H9 (cell line): ENCODE measurements around the gene HMGN4. TPM values are rescaled to one million over a fixed set of nuclear protein-coding genes. Genes with fewer than 3 reads are reported as not detected.
A peak's percentile ranks its signal among the peaks of the same experiment; 100 is the strongest.

ENCODE experiments used
- DNase-seq: peaks from one replicate; pipeline ENCODE4 v3.0.0-alpha.2; 2017
- H2AFZ ChIP-seq: one replicate; pipeline ENCODE4 v1.6.1; 2013; ENCODE audit warnings: mild to moderate bottlenecking, low read length, control low read depth, moderate library complexity
- H2AK5ac ChIP-seq: 2 replicates; pipeline ENCODE4 v1.6.1; 2013; ENCODE audit warnings: low read length, control low read depth, mixed read lengths; ENCODE audit not compliant: insufficient read length
- H2BK120ac ChIP-seq: one replicate; pipeline ENCODE4 v1.6.1; 2013; ENCODE audit warnings: low read depth, mild to moderate bottlenecking, low read length, control low read depth, inconsistent platforms; ENCODE audit not compliant: poor library complexity, severe bottlenecking
- H2BK12ac ChIP-seq: 2 replicates; pipeline ENCODE4 v1.6.1; 2013; ENCODE audit warnings: low read length, control low read depth, mixed read lengths, low read depth; ENCODE audit not compliant: insufficient read length
- H2BK15ac ChIP-seq: 2 replicates; pipeline ENCODE4 v1.6.1; 2013; ENCODE audit warnings: low read depth, low read length, control low read depth
- H2BK20ac ChIP-seq: one replicate; pipeline ENCODE4 v1.6.1; 2013; ENCODE audit warnings: low read depth, mild to moderate bottlenecking, low read length, control low read depth, inconsistent platforms; ENCODE audit not compliant: poor library complexity, severe bottlenecking
- H2BK5ac ChIP-seq: 2 replicates; pipeline ENCODE4 v1.6.1; 2013; ENCODE audit warnings: low read length, control low read depth, mixed read lengths; ENCODE audit not compliant: insufficient read length
- H3K14ac ChIP-seq: 2 replicates; pipeline ENCODE4 v1.6.1; 2013; ENCODE audit warnings: low read length, control low read depth; ENCODE audit not compliant: insufficient read depth
- H3K18ac ChIP-seq: 2 replicates; pipeline ENCODE4 v1.6.1; 2013; ENCODE audit warnings: low read depth, mild to moderate bottlenecking, mixed read lengths, low read length, control low read depth; ENCODE audit not compliant: insufficient read length
- H3K23ac ChIP-seq: 2 replicates; pipeline ENCODE4 v1.6.1; 2013; ENCODE audit warnings: low read length, control low read depth, mixed read lengths, low read depth; ENCODE audit not compliant: insufficient read length
- H3K23me2 ChIP-seq: 2 replicates; pipeline ENCODE4 v1.6.1; 2013; ENCODE audit warnings: low read depth, mild to moderate bottlenecking, mixed read lengths, low read length, control low read depth; ENCODE audit not compliant: insufficient read length, poor library complexity, severe bottlenecking
- H3K27ac ChIP-seq: 2 replicates; pipeline ENCODE4 v1.5.1; 2013; ENCODE audit warnings: low read length, control low read depth, mixed read lengths, low read depth; ENCODE audit not compliant: insufficient read length
- H3K27me3 ChIP-seq: 2 replicates; pipeline ENCODE4 v1.6.1; 2013; ENCODE audit warnings: low read length, control low read depth, inconsistent platforms; ENCODE audit not compliant: insufficient read depth
- H3K4ac ChIP-seq: 2 replicates; pipeline ENCODE4 v1.6.1; 2013; ENCODE audit warnings: low read depth, mild to moderate bottlenecking, control low read depth, inconsistent platforms, low read length, moderate library complexity
- H3K4me1 ChIP-seq: 2 replicates; pipeline ENCODE4 v1.6.1; 2013; ENCODE audit warnings: low read length, control low read depth, inconsistent platforms; ENCODE audit not compliant: insufficient read depth
- H3K4me2 ChIP-seq: 2 replicates; pipeline ENCODE4 v1.6.1; 2013; ENCODE audit warnings: low read length, control low read depth, mixed read lengths; ENCODE audit not compliant: insufficient read length, insufficient read depth
- H3K56ac ChIP-seq: 2 replicates; pipeline ENCODE4 v1.6.1; 2013; ENCODE audit warnings: low read depth, mild to moderate bottlenecking, mixed read lengths, low read length, control low read depth; ENCODE audit not compliant: insufficient read length
- H3K79me1 ChIP-seq: 2 replicates; pipeline ENCODE4 v1.6.1; 2013; ENCODE audit warnings: low read depth, mild to moderate bottlenecking, moderate library complexity, low read length, control low read depth, inconsistent platforms; ENCODE audit not compliant: insufficient read depth, poor library complexity, severe bottlenecking
- H3K79me2 ChIP-seq: 2 replicates; pipeline ENCODE4 v1.6.1; 2013; ENCODE audit warnings: low read length, control low read depth, inconsistent platforms; ENCODE audit not compliant: insufficient read depth
- H3K9ac ChIP-seq: 2 replicates; pipeline ENCODE4 v1.6.1; 2013; ENCODE audit warnings: low read length, control low read depth, mixed read lengths; ENCODE audit not compliant: insufficient read length; ENCODE audit errors: extremely low read depth
- H3K9me3 ChIP-seq: one replicate; pipeline ENCODE4 v1.6.1; 2013; ENCODE audit warnings: low read depth, low read length, inconsistent platforms; ENCODE audit not compliant: control insufficient read depth
- H3T11ph ChIP-seq: one replicate; pipeline ENCODE4 v1.6.1; 2013; ENCODE audit warnings: mild to moderate bottlenecking, low read length, control low read depth, inconsistent platforms
- H4K20me1 ChIP-seq: one replicate; pipeline ENCODE4 v1.6.1; 2013; ENCODE audit not compliant: control insufficient read depth, insufficient read length, insufficient read depth
- H4K5ac ChIP-seq: 2 replicates; pipeline ENCODE4 v1.6.1; 2013; ENCODE audit warnings: low read depth, mild to moderate bottlenecking, mixed read lengths, low read length, control low read depth; ENCODE audit not compliant: insufficient read length
- H4K8ac ChIP-seq: replicated peaks from 2 replicates; pipeline ENCODE4 v1.6.1; 2013; ENCODE audit warnings: low read length, control low read depth, mixed read lengths, low read depth; ENCODE audit not compliant: insufficient read length
- H4K91ac ChIP-seq: 2 replicates; pipeline ENCODE4 v1.6.1; 2013; ENCODE audit warnings: low read depth, mild to moderate bottlenecking, moderate library complexity, mixed read lengths, low read length, control low read depth; ENCODE audit not compliant: insufficient read length
- H3K27ac Mint-ChIP-seq, 3 experiments: 2 replicates in 2 of 3; 3 replicates in 1 of 3; pipeline ENCODE4 v1.8.0; 2020 to 2021; ENCODE audit warnings: mixed read lengths in 3 of 3, mild to moderate bottlenecking in 1 of 3, moderate library complexity in 1 of 3
- H3K27me3 Mint-ChIP-seq: 2 replicates; pipeline ENCODE4 v1.8.0; 2021; ENCODE audit warnings: low read depth, mild to moderate bottlenecking, moderate library complexity, mixed read lengths
- H3K36me3 Mint-ChIP-seq, 3 experiments: 2 replicates in 2 of 3; 3 replicates in 1 of 3; pipeline ENCODE4 v1.8.0; 2020 to 2021; ENCODE audit warnings: low read depth in 3 of 3, mixed read lengths in 3 of 3; ENCODE audit not compliant: insufficient read depth in 1 of 3
- H3K4me1 Mint-ChIP-seq, 2 experiments: 2 replicates each; pipeline ENCODE4 v1.8.0; 2020; ENCODE audit warnings: mixed read lengths in 2 of 2
- H3K4me3 Mint-ChIP-seq, 2 experiments: 2 replicates in 1 of 2; 3 replicates in 1 of 2; pipeline ENCODE4 v1.8.0; 2020 to 2021; ENCODE audit warnings: mild to moderate bottlenecking in 2 of 2, mixed read lengths in 2 of 2, moderate library complexity in 1 of 2
- H3K9me3 Mint-ChIP-seq, 2 experiments: 2 replicates in 1 of 2; 3 replicates in 1 of 2; pipeline ENCODE4 v1.8.0; 2020; ENCODE audit warnings: mild to moderate bottlenecking in 2 of 2, mixed read lengths in 2 of 2, moderate library complexity in 1 of 2
- whole genome bisulfite sequencing: extraction: QIAGEN DNeasy Blood & Tissue Kit; methylation state at CpG from one replicate; pipeline ENCODE4 v1.1.7; 2013; ENCODE audit warnings: missing lambda C conversion rate, low lambda C conversion rate, mixed read lengths; ENCODE audit not compliant: insufficient read length; ENCODE audit errors: extremely low coverage; 5-methylcytosine and 5-hydroxymethylcytosine counted together
- total RNA-seq: library from RNA; stranded (reverse); gene quantifications from 2 replicates; pipeline ENCODE4 v1.2.1, GENCODE V29; 2021
- TF ChIP-seq, protein P1 (sequence below): fragments of 200-600 bp; sonication (generic); conservative IDR thresholded peaks from 3 replicates; pipeline ENCODE4 v1.8.0; 2021; ENCODE audit warnings: antibody characterized with exemption, mild to moderate bottlenecking

The HMGN4 gene
- total RNA-seq, 1 experiment from 2014 or later: 50.4 TPM

DNA sequence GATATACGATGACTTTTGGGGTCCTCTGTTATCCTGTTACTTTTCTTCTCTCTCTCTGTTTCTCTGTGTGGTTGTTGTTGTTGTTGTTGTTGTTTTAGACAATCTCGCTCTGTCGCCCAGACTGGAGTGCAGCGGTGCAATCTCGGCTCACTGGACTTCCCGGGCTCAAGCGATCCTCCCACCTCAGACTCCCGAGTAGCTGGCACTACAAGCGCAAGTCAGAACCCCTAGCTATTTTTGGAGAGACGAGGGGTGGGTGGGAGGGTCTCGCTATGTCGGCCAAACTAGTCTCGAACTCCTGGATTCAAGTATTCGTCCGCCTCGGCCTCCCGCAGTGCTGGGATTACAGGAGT is 39.5 kb downstream of the HMGN4 start:
- no CpG with 5 or more reads among the region's 17 CpGs for WGBS

More for the DNA sequence above, 39.5 kb downstream of the HMGN4 start:
- H4K91ac ChIP-seq: no peak overlapping the region
- H3K18ac ChIP-seq: no peak overlapping the region
- H3K4me1 Mint-ChIP-seq: peaks cover 8 to 9% of the 10 kb centered on the region in 2 experiments
- H3K27me3 Mint-ChIP-seq: peaks cover 23% of the 10 kb centered on the region
- H3K27ac Mint-ChIP-seq: no peak overlapping the region
- H3T11ph ChIP-seq: no peak overlapping the region
- TF ChIP-seq, protein P1, sequence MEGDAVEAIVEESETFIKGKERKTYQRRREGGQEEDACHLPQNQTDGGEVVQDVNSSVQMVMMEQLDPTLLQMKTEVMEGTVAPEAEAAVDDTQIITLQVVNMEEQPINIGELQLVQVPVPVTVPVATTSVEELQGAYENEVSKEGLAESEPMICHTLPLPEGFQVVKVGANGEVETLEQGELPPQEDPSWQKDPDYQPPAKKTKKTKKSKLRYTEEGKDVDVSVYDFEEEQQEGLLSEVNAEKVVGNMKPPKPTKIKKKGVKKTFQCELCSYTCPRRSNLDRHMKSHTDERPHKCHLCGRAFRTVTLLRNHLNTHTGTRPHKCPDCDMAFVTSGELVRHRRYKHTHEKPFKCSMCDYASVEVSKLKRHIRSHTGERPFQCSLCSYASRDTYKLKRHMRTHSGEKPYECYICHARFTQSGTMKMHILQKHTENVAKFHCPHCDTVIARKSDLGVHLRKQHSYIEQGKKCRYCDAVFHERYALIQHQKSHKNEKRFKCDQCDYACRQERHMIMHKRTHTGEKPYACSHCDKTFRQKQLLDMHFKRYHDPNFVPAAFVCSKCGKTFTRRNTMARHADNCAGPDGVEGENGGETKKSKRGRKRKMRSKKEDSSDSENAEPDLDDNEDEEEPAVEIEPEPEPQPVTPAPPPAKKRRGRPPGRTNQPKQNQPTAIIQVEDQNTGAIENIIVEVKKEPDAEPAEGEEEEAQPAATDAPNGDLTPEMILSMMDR: no peak
- H3K23ac ChIP-seq: no peak overlapping the region
- peaks cover 7 to 11% of the 10 kb centered on the region in 2 experiments; a peak in 4 of 5 replicates for H3K9me3 Mint-ChIP-seq
- no peaks in the 10 kb centered on the region for H3K36me3 Mint-ChIP-seq
- peak overlapping the region; percentile 87 to 97 for H3K4me3 Mint-ChIP-seq
- H2BK120ac ChIP-seq: no peak overlapping the region
- H4K8ac ChIP-seq: no peak overlapping the region
- no peaks in the 10 kb centered on the region for H3K4me1 ChIP-seq
- no peak overlapping the region for H3K14ac ChIP-seq
- no peak overlapping the region for H2BK12ac ChIP-seq
- no peak for DNase-seq
- no peak overlapping the region for H2BK20ac ChIP-seq
- no peak overlapping the region for H3K27ac ChIP-seq
- no peaks in the 10 kb centered on the region for H3K27me3 ChIP-seq
- no peak overlapping the region for H3K9ac ChIP-seq
- no peak overlapping the region for H2BK5ac ChIP-seq
- H3K79me1 ChIP-seq: no peaks in the 10 kb centered on the region
- H3K9me3 ChIP-seq: no peaks in the 10 kb centered on the region
- peaks cover 3% of the 10 kb centered on the region for H3K23me2 ChIP-seq
- H4K5ac ChIP-seq: no peak overlapping the region
- no peaks in the 10 kb centered on the region for H4K20me1 ChIP-seq
- no peak overlapping the region for H3K56ac ChIP-seq
- no peak overlapping the region for H2AK5ac ChIP-seq
- H2BK15ac ChIP-seq: no peak overlapping the region
- H3K4me2 ChIP-seq: peak overlapping the region; percentile 81
- H3K79me2 ChIP-seq: no peaks in the 10 kb centered on the region
- H3K4ac ChIP-seq: no peak overlapping the region
- H2AFZ ChIP-seq: no peak overlapping the region
